Ascending aorta (tissue), 2 donors: ENCODE measurements around the gene SND1. TPM values are rescaled to one million over a fixed set of nuclear protein-coding genes. Genes with fewer than 3 reads are reported as not detected.

ENCODE experiments used
- DNase-seq, 2 donors: peaks; one replicate each; pipeline ENCODE4 v3.0.0-alpha.2; 2019; ENCODE audit warnings: low spot score in 2 of 2
- H3K27ac ChIP-seq, 2 donors: fragments of 200-600 bp; sonication (generic); one replicate each; pipeline ENCODE4 v1.5.1; 2016 to 2017; ENCODE audit warnings: mild to moderate bottlenecking in 1 of 2
- H3K27me3 ChIP-seq: fragments of 200-600 bp; sonication (generic); one replicate; pipeline ENCODE4 v1.5.1; 2017
- H3K36me3 ChIP-seq, 2 donors: fragments of 200-600 bp; sonication (generic); one replicate each; pipeline ENCODE4 v1.5.1; 2016
- H3K4me1 ChIP-seq, 2 donors: fragments of 200-600 bp; sonication (generic); one replicate each; pipeline ENCODE4 v1.5.1; 2016 to 2017; ENCODE audit warnings: mild to moderate bottlenecking in 1 of 2
- H3K4me3 ChIP-seq, 2 donors: fragments of 200-600 bp; sonication (generic); one replicate each; pipeline ENCODE4 v1.5.1; 2016 to 2017; ENCODE audit warnings: mild to moderate bottlenecking in 1 of 2
- H3K9me3 ChIP-seq, 2 donors: fragments of 200-600 bp; sonication (generic); one replicate each; pipeline ENCODE4 v1.5.1; 2016
- intact Hi-C: fragments of 100-400 bp; cut with DNase I; formaldehyde crosslinking; loops from one replicate; pipeline ENCODE4 v1.15.1; 2023
- total RNA-seq: library from RNA; depleted of rRNA; stranded (reverse); fragments of >200 nt; gene quantifications from one replicate; pipeline ENCODE4 v1.1.0, GENCODE V29; 2016
- TF ChIP-seq, protein P1 (sequence below), 3 experiments: fragments of 200-600 bp in 2 of 3; fragments of 450-650 bp in 1 of 3; sonication (generic) in 2 of 3; IDR thresholded peaks; one replicate each; pipeline ENCODE4 v1.5.1; 2016 to 2019; ENCODE audit warnings: antibody characterized with exemption in 3 of 3, mild to moderate bottlenecking in 1 of 3, moderate library complexity in 1 of 3

The SND1 gene
- total RNA-seq, 1 donor from 2014 or later: 93.8 TPM

DNA sequence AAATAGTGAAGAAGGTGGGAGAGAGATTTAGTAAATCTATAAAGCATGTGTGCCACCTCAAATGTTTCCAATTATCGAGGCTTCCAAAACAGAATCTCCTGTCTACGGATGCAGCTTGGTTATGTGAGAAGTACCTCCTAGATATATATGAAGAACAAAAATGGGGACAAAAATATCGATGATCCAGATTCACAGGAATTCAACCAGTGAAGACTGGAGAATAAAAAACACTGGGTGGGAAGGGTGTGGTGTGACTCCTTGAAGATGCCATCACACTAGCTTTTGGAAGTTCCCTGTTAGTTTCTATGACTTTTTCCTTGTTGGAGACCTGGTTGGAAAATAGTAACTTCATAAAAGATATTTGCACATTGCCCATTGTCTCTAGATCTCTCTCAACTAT is 226.8 kb downstream of the SND1 start:
- no peaks in the 10 kb centered on the region for H3K27me3 ChIP-seq
- H3K27ac ChIP-seq: no peak overlapping the region
- no peak for DNase-seq
- intact Hi-C loops: no loop called here
- no peaks in the 10 kb centered on the region for H3K36me3 ChIP-seq
- H3K9me3 ChIP-seq: no peaks in the 10 kb centered on the region
- TF ChIP-seq, protein P1, sequence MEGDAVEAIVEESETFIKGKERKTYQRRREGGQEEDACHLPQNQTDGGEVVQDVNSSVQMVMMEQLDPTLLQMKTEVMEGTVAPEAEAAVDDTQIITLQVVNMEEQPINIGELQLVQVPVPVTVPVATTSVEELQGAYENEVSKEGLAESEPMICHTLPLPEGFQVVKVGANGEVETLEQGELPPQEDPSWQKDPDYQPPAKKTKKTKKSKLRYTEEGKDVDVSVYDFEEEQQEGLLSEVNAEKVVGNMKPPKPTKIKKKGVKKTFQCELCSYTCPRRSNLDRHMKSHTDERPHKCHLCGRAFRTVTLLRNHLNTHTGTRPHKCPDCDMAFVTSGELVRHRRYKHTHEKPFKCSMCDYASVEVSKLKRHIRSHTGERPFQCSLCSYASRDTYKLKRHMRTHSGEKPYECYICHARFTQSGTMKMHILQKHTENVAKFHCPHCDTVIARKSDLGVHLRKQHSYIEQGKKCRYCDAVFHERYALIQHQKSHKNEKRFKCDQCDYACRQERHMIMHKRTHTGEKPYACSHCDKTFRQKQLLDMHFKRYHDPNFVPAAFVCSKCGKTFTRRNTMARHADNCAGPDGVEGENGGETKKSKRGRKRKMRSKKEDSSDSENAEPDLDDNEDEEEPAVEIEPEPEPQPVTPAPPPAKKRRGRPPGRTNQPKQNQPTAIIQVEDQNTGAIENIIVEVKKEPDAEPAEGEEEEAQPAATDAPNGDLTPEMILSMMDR (IDR thresholded peaks at IDR 0.05): no peak
- no peaks in the 10 kb centered on the region for H3K4me1 ChIP-seq
- H3K4me3 ChIP-seq: no peak overlapping the region

DNA sequence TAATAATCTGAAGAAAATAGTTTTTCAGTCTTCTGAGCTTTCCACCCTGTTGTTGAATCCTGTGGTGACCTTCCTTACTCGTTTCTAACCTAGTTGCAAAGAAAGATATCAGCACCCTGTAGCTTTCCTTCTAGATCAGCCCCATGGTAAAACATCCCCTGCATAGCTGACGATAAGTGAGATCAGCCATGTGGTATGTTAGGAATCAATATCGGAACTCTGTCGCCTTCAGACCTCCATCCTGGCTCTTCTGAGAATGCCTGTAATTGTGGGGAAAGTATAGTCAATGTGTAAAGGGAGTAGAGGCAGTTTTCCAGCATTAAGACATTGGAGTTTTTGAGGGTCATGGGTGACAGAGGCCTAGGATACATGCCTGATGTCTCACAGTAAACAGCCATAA is 227.4 kb downstream of the SND1 start:
- H3K9me3 ChIP-seq: no peaks in the 10 kb centered on the region
- no peak overlapping the region for H3K4me3 ChIP-seq
- no peaks in the 10 kb centered on the region for H3K27me3 ChIP-seq
- DNase-seq: no peak
- TF ChIP-seq, protein P1 (IDR thresholded peaks at IDR 0.05): no peak
- H3K4me1 ChIP-seq: no peaks in the 10 kb centered on the region
- no peak overlapping the region for H3K27ac ChIP-seq
- H3K36me3 ChIP-seq: no peaks in the 10 kb centered on the region
- intact Hi-C loops: no loop called here

DNA sequence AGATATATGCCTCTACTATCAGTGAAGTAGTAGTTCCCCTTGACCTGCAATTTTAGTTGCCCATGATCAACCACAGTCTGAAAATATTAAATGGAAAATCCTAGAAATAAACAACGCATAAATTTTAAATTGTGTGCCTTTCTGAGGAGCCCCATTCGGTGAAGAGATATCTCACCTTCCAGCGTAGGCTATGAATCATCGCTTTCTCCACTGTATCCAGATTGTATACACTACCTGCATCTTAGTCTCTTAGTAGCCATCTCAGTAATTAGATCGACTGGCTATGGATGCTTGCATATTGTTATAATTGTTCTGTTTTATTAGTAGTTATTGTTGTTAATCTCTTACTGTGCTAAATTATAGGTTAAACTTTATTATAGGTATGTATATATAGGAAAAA is 227.9 kb downstream of the SND1 start:
- H3K27ac ChIP-seq: no peak overlapping the region
- H3K9me3 ChIP-seq: no peaks in the 10 kb centered on the region
- peaks cover 0 to 2% of the 10 kb centered on the region in 2 donors for H3K4me1 ChIP-seq
- no peaks in the 10 kb centered on the region for H3K27me3 ChIP-seq
- H3K4me3 ChIP-seq: no peak overlapping the region
- intact Hi-C loops: no loop called here
- no peak for DNase-seq
- H3K36me3 ChIP-seq: no peaks in the 10 kb centered on the region
- TF ChIP-seq, protein P1 (IDR thresholded peaks at IDR 0.05): no peak

DNA sequence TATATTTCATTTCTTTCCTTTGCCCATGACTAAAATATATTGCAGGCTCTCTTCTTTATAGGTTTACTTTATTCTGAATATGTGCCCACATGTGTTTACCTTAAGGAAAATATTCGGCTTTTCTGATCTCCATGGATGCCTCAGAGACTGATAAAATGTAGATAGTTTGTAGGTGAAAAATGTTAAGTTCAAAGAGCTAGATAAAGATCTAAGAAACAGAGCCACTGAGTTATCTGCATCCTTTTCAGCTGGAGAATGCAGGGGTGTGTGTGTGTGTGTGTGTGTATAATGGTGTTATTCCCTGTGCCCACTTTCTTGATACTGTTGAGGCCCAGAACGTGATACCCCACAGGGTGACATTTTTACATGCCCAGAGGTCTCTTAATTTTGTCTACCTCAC is 228.5 kb downstream of the SND1 start:
- intact Hi-C loops: no loop called here
- H3K27me3 ChIP-seq: no peaks in the 10 kb centered on the region
- H3K27ac ChIP-seq: no peak overlapping the region
- peaks cover 3 to 7% of the 10 kb centered on the region in 2 donors for H3K4me1 ChIP-seq
- no peaks in the 10 kb centered on the region for H3K9me3 ChIP-seq
- no peak for DNase-seq
- TF ChIP-seq, protein P1 (IDR thresholded peaks at IDR 0.05): no peak
- H3K36me3 ChIP-seq: no peaks in the 10 kb centered on the region
- H3K4me3 ChIP-seq: no peak overlapping the region

DNA sequence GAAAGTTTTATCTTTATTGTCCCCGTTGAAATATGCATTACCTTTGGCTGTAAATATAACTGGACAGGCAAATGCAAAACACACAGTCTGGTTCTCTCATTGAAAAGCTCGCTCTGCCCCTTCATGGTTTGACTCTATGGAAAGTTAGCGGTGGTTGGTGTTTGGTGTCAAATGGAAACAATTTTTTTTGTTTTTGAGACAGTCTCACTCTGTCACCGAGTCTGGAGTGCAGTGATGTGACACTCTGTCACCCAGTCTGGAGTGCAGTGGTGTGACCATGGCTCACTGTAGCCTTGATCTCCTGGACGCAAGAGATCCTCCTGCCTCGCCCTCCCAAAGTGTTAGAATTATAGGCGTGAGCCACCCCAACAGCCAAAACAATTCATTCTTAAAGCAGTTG is 229.6 kb downstream of the SND1 start:
- H3K36me3 ChIP-seq: no peaks in the 10 kb centered on the region
- intact Hi-C loops: no loop called here
- H3K4me1 ChIP-seq: peaks cover 6 to 10% of the 10 kb centered on the region in 2 donors
- no peak for DNase-seq
- TF ChIP-seq, protein P1 (IDR thresholded peaks at IDR 0.05): no peak
- no peaks in the 10 kb centered on the region for H3K9me3 ChIP-seq
- H3K27me3 ChIP-seq: no peaks in the 10 kb centered on the region
- H3K27ac ChIP-seq: no peak overlapping the region
- no peak overlapping the region for H3K4me3 ChIP-seq

DNA sequence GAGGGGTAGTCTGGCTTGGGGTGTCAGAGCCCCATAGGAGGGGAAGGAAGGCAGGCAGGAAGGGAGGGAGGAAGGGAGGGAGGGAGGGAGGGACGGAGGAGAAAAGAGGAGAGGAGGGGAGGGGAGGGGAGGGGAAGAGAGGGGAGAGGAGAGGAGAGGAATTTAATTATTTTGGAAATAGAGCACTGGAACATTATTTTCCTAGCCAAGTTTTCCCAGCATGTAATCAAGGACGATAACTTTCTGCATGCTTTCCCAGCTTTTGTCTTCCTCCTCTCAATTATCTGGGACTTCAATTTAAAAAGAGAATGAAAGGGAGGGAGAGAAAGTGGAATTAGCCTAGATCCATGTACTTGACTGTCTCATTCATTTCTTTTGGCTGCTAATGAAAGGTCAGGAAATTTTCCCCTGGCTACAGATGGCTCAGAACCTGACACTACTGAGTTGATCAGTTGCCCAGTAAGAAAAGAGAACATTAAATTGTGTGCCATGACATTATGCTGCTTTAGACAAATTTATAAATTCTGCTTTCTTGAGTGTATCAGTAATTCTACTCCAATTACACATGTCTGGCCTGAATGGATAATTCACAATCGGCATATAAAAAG is 230.4 kb downstream of the SND1 start:
- Histone ChIP-seq H3K27ac (no peak overlapping the region), H3K4me1 (peaks cover 6 to 10% of the 10 kb centered on the region in 2 donors), H3K36me3 (no peaks in the 10 kb centered on the region), H3K4me3 (no peak overlapping the region), H3K27me3 (no peaks in the 10 kb centered on the region), H3K9me3 (no peaks in the 10 kb centered on the region)
- TF ChIP-seq, protein P1 (IDR thresholded peaks at IDR 0.05): no peak
- intact Hi-C loops: no loop called here
- no peak for DNase-seq
